Measurements from ENCODE around the gene NOG. TPM values are rescaled to one million over a fixed set of nuclear protein-coding genes. Genes with fewer than 3 reads are reported as not detected.

The NOG gene
- total RNA-seq, 2 experiments from 2014 or later, result 0.63 to 0.95 TPM

- ATAC-seq (no peak), DNase-seq (no peak)
- POLR2A ChIA-PET, result no interaction called here
- Mint-ChIP-seq H3K27me3 (ENCODE audit: low read depth) (peaks cover 12% of the 10 kb centered on the region), H3K27ac (no peak overlapping the region), H3K4me3 (no peak overlapping the region), H3K36me3 (ENCODE audit: low read depth) (no peaks in the 10 kb centered on the region), H3K9me3 (ENCODE audit: insufficient read depth) (no peaks in the 10 kb centered on the region), H3K4me1 (ENCODE audit: low read depth) (no peaks in the 10 kb centered on the region)
- CTCF ChIA-PET, result no interaction called here
Measured at GRCh38 chr17:56641373-56641772, 47.9 kb downstream of the NOG start.

GRCh38 chr17:56641894-56642293, 48.4 kb downstream of the NOG start:
- H3K9me3 Mint-ChIP-seq (ENCODE audit: insufficient read depth), result no peaks in the 10 kb centered on the region
- no peak overlapping the region for H3K27ac Mint-ChIP-seq
- no peak overlapping the region for H3K4me3 Mint-ChIP-seq
- POLR2A ChIA-PET, result no interaction called here
- H3K4me1 Mint-ChIP-seq (ENCODE audit: low read depth), result no peaks in the 10 kb centered on the region
- no peaks in the 10 kb centered on the region for H3K36me3 Mint-ChIP-seq (ENCODE audit: low read depth)
- CTCF ChIA-PET, result no interaction called here
- no peak for ATAC-seq
- DNase-seq, result no peak
- peaks cover 12% of the 10 kb centered on the region for H3K27me3 Mint-ChIP-seq (ENCODE audit: low read depth)

- peaks cover 14% of the 10 kb centered on the region for H3K27me3 Mint-ChIP-seq (ENCODE audit: low read depth)
- H3K27ac Mint-ChIP-seq, result no peak overlapping the region
- POLR2A ChIA-PET, result no interaction called here
- no peaks in the 10 kb centered on the region for H3K4me1 Mint-ChIP-seq (ENCODE audit: low read depth)
- H3K4me3 Mint-ChIP-seq, result no peak overlapping the region
- no peak for DNase-seq
- H3K9me3 Mint-ChIP-seq (ENCODE audit: insufficient read depth), result no peaks in the 10 kb centered on the region
- CTCF ChIA-PET, result no interaction called here
- no peak for ATAC-seq
- no peaks in the 10 kb centered on the region for H3K36me3 Mint-ChIP-seq (ENCODE audit: low read depth)
Measured at GRCh38 chr17:56642424-56642823, 48.9 kb downstream of the NOG start.

Other genes with a start within 250 kb of the NOG start
- 1 to 10 TPM; 3.1 to 3.2 TPM for gene C17orf67, start 240.2 kb downstream of the NOG start, total RNA-seq
- gene DGKE, start 240.5 kb downstream of the NOG start, total RNA-seq, result 10 to 100 TPM; 30.8 to 31.1 TPM

All from activated CD8-positive, alpha-beta T cell treated with anti-CD3 and anti-CD28 coated beads, Interleukin-2, amount 10 ng/mL, durations not matched to agents 7 days and 5 days (primary cell).